SU-DHL-6 (cell line): ENCODE results near the gene GNB1L.

Experiments
- H2AFZ ChIP-seq: fragments of 200-600 bp; sonication (generic); 2 replicates; pipeline ENCODE4 v1.6.1; 2014; ENCODE audit warnings: low read depth, mild to moderate bottlenecking, moderate library complexity, mixed read lengths, antibody characterized with exemption, low read length; ENCODE audit not compliant: severe bottlenecking
- H3F3A ChIP-seq: fragments of 200-600 bp; shearing (Covaris generic); 2 replicates; pipeline ENCODE4 v1.6.0; 2016; ENCODE audit warnings: antibody characterized with exemption, mild to moderate bottlenecking; ENCODE audit not compliant: insufficient read depth
- H3K27ac ChIP-seq: fragments of 200-600 bp; sonication (generic); 2 replicates; pipeline ENCODE4 v1.5.1; 2016; ENCODE audit warnings: low read depth, mild to moderate bottlenecking, low read length, moderate library complexity, mixed read lengths
- H3K27me3 ChIP-seq: fragments of 200-600 bp; sonication (generic), shearing (Covaris generic); 2 replicates; pipeline ENCODE4 v1.6.0; 2014; ENCODE audit warnings: mild to moderate bottlenecking, low read length
- H3K36me3 ChIP-seq: fragments of 200-600 bp; sonication (generic); 2 replicates; pipeline ENCODE4 v1.6.1; 2014; ENCODE audit warnings: mild to moderate bottlenecking, low read length, mixed read lengths
- H3K4me2 ChIP-seq: fragments of 300-600, 200-600 bp; shearing (Covaris generic), sonication (generic); 2 replicates; pipeline ENCODE4 v1.6.0; 2014; ENCODE audit warnings: low read length, low read depth, mild to moderate bottlenecking; ENCODE audit not compliant: poor library complexity, severe bottlenecking
- H3K4me3 ChIP-seq: fragments of 200-600 bp; sonication (generic); 2 replicates; pipeline ENCODE4 v1.5.1; 2014; ENCODE audit warnings: antibody characterized with exemption, low read length, mild to moderate bottlenecking, mixed read lengths; ENCODE audit not compliant: insufficient read depth, poor library complexity, severe bottlenecking
- H3K79me2 ChIP-seq: fragments of 200-600 bp; sonication (generic); 2 replicates; pipeline ENCODE4 v1.6.1; 2014; ENCODE audit warnings: mild to moderate bottlenecking, low read length, moderate library complexity; ENCODE audit not compliant: insufficient read depth
- H3K9ac ChIP-seq: fragments of 200-600 bp; sonication (generic); 2 replicates; pipeline ENCODE4 v1.7.0; 2014; ENCODE audit warnings: mild to moderate bottlenecking, low read length
- H3K9me2 ChIP-seq: fragments of 200-600 bp; sonication (generic); replicated peaks from 2 replicates; pipeline ENCODE4 v1.6.1; 2014; ENCODE audit warnings: low read length; ENCODE audit not compliant: insufficient read depth
- H3K9me3 ChIP-seq: fragments of 200-600 bp; sonication (generic); 2 replicates; pipeline ENCODE4 v1.6.1; 2014; ENCODE audit warnings: low read length, mixed read lengths; ENCODE audit not compliant: insufficient read depth
- H4K20me1 ChIP-seq: fragments of 200-600 bp; sonication (generic); 2 replicates; pipeline ENCODE4 v1.6.1; 2014; ENCODE audit warnings: low read depth, mild to moderate bottlenecking, antibody characterized with exemption, low read length, moderate library complexity, mixed read lengths
- EZH2phosphoT487 ChIP-seq: fragments of 200-600 bp; sonication (generic), shearing (Covaris generic); conservative IDR thresholded peaks from 2 replicates; pipeline ENCODE4 v1.6.1; 2018; ENCODE audit warnings: mild to moderate bottlenecking, antibody characterized with exemption, low read length, moderate library complexity, mixed read lengths
- TF ChIP-seq, protein P1 (sequence below): fragments of 200-600 bp; sonication (generic); IDR thresholded peaks from one replicate; pipeline ENCODE4 v1.5.1; 2017; ENCODE audit warnings: antibody characterized with exemption, mild to moderate bottlenecking, low read length, moderate library complexity; ENCODE audit not compliant: insufficient read depth, poor library complexity, severe bottlenecking

GNB1L gene

DNA sequence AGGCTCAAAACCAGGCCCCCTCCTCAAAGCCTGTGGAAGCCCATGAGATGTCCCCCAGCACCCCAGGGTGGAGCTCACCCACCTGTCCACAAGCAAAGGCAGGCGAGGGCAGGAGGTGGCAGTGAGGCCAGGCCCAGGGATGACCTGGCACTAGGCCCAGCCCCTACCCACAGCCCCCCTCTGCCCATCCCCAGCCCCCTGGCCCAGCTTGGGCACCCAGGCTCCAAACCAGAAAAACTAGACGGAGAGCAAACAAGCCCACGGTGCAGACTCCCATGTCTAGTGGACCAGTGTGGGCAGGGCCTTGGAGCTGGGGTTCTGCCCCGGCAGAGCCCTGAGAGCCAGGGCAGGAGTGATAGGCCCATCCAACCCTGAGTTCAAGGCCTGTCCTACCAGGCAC lies 111.0 kb downstream of the GNB1L start:
- no peaks in the 10 kb centered on the region for H3K9me2 ChIP-seq
- H4K20me1 ChIP-seq: no peaks in the 10 kb centered on the region
- H3K27ac ChIP-seq: no peak overlapping the region
- no peaks in the 10 kb centered on the region for H3K27me3 ChIP-seq
- no peaks in the 10 kb centered on the region for H3F3A ChIP-seq
- no peak overlapping the region for H3K9ac ChIP-seq
- H3K9me3 ChIP-seq: no peaks in the 10 kb centered on the region
- no peak overlapping the region for H2AFZ ChIP-seq
- no peaks in the 10 kb centered on the region for H3K36me3 ChIP-seq
- H3K79me2 ChIP-seq: no peaks in the 10 kb centered on the region
- no peak overlapping the region for H3K4me3 ChIP-seq
- H3K4me2 ChIP-seq: no peak overlapping the region
- no peak for TF ChIP-seq EZH2phosphoT487
- TF ChIP-seq, protein P1, sequence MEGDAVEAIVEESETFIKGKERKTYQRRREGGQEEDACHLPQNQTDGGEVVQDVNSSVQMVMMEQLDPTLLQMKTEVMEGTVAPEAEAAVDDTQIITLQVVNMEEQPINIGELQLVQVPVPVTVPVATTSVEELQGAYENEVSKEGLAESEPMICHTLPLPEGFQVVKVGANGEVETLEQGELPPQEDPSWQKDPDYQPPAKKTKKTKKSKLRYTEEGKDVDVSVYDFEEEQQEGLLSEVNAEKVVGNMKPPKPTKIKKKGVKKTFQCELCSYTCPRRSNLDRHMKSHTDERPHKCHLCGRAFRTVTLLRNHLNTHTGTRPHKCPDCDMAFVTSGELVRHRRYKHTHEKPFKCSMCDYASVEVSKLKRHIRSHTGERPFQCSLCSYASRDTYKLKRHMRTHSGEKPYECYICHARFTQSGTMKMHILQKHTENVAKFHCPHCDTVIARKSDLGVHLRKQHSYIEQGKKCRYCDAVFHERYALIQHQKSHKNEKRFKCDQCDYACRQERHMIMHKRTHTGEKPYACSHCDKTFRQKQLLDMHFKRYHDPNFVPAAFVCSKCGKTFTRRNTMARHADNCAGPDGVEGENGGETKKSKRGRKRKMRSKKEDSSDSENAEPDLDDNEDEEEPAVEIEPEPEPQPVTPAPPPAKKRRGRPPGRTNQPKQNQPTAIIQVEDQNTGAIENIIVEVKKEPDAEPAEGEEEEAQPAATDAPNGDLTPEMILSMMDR: no peak

DNA sequence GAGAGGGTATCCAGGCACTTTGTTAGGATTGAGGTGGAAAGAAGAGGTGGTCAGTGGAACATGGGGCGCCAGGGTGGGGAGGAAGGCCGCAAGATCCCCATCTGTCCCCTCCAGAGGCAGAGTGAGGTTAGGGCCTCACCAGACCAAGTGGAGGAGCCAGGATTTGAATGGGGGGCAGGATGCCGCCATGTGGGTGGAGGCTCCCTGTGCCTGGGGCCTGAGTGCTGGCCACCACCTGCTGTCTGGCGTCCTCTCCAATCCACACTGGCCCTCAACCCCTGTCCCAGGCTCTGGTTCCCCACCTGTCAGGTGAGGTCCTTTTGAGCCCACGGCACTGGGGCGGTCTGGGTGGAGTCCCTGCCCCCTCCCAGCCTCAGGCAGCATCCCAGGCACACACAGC lies 111.6 kb downstream of the GNB1L start:
- TF ChIP-seq, protein P1: no peak
- TF ChIP-seq EZH2phosphoT487: no peak
- no peaks in the 10 kb centered on the region for H3K9me2 ChIP-seq
- H3K9me3 ChIP-seq: no peaks in the 10 kb centered on the region

DNA sequence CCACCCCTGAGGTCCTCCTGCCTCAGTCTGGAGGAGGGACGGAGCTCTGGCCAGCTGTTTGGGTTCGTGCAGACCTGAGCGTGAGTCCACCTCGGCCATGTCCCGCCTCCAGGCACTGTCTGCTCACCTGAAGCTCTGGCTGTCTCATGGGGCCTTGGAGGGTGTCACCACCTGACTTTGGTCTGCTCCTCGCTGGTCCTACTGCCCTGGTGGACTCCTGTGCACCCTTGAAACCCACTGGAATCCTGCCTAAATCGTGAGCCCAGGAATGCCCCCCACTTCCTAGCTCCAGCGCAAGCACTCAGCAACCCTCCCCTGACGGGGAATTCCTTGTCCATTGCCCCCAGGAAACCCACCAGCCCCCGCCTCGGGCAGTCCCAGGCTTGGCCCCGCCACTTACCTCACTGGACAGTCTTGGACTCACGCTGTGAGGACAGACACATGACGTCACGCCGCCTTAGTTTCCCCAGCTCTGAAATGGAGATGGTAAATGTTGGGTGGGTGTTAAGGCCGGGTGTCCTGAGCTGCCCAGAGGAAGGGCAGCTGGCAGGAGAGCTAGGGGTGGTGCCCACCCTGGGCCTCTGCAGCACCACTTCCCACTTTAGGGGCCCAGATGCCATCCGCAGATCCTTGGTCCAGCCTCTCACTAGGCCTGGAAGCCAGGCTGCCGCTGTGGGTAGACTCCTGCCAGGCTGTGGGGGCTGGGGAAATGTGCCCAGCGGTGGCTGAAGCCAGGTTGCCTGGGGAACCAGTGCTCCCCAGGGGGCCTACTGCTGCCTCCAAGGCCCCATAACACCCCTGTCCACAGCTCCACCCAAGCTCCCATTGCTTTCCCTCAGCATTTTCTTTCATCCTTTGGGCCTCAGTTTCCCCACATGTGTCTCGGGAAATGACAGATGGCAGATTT lies 112.3 kb downstream of the GNB1L start:
- Histone ChIP-seq H3F3A (no peaks in the 10 kb centered on the region), H2AFZ (no peak overlapping the region), H4K20me1 (no peaks in the 10 kb centered on the region), H3K79me2 (no peaks in the 10 kb centered on the region), H3K4me3 (no peak overlapping the region), H3K27me3 (no peaks in the 10 kb centered on the region), H3K27ac (no peak overlapping the region), H3K9me2 (no peaks in the 10 kb centered on the region), H3K9me3 (no peaks in the 10 kb centered on the region), H3K9ac (no peak overlapping the region), H3K36me3 (no peaks in the 10 kb centered on the region), H3K4me2 (no peak overlapping the region)
- no peak for TF ChIP-seq EZH2phosphoT487
- TF ChIP-seq, protein P1: no peak

More for the DNA sequence above, 111.6 kb downstream of the GNB1L start:
- H3K4me2 ChIP-seq: no peak overlapping the region
- H2AFZ ChIP-seq: no peak overlapping the region
- no peaks in the 10 kb centered on the region for H4K20me1 ChIP-seq
- no peaks in the 10 kb centered on the region for H3K79me2 ChIP-seq
- H3K27me3 ChIP-seq: no peaks in the 10 kb centered on the region
- no peak overlapping the region for H3K4me3 ChIP-seq
- H3F3A ChIP-seq: no peaks in the 10 kb centered on the region
- no peaks in the 10 kb centered on the region for H3K36me3 ChIP-seq
- no peak overlapping the region for H3K27ac ChIP-seq
- no peak overlapping the region for H3K9ac ChIP-seq
